ENCODE results near the gene SCGB1C1.

SCGB1C1 gene

DNA sequence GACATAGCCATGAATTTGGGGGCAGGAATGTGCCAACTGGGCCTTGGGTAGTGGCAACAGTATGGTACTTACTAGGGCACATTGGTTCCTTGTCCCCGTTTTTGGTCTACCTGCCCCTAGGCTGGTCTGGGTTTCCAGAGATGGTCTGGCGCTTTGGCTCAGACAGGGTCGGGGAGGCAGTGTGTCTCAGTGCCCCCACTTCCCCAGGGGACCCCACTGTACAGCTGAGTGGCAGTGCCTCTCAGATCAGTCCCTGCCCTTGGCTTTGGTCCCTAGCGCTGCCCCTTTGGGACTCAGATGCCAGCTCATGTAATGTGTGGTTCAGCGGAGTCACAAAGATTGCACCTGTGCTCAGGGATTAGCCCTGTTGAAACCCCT lies 17.9 kb downstream of the SCGB1C1 start:
- DNase-seq (ENCODE audit: low read depth) = no peak
- H3K4me3 ChIP-seq (ENCODE audit: low read depth, low read length) = no peak overlapping the region
- TF ChIP-seq, protein P1, sequence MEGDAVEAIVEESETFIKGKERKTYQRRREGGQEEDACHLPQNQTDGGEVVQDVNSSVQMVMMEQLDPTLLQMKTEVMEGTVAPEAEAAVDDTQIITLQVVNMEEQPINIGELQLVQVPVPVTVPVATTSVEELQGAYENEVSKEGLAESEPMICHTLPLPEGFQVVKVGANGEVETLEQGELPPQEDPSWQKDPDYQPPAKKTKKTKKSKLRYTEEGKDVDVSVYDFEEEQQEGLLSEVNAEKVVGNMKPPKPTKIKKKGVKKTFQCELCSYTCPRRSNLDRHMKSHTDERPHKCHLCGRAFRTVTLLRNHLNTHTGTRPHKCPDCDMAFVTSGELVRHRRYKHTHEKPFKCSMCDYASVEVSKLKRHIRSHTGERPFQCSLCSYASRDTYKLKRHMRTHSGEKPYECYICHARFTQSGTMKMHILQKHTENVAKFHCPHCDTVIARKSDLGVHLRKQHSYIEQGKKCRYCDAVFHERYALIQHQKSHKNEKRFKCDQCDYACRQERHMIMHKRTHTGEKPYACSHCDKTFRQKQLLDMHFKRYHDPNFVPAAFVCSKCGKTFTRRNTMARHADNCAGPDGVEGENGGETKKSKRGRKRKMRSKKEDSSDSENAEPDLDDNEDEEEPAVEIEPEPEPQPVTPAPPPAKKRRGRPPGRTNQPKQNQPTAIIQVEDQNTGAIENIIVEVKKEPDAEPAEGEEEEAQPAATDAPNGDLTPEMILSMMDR (IDR thresholded peaks at IDR 0.05; ENCODE audit: control insufficient read depth, extremely low read depth, insufficient read depth) = no peak

DNA sequence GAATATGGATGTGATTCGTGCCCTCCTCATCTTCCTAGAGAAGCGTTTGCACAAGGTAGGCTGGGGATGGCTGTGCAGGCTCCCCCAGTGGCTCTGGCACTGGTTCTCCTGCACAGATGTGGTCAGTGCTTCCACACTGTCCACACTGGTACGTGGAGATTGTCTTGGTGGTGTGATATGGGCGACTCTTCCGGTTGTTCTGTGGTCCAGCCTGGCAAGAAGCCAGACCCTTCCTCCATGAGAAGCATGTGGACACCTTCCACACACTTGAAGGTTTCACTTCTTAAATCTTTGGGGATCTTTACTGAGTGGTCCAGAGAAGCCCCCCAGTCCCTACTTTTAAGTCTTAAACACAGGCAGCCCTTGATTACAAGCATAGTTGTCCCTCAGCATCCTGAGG lies 18.4 kb downstream of the SCGB1C1 start:
- TF ChIP-seq, protein P1 (IDR thresholded peaks at IDR 0.05; ENCODE audit: control insufficient read depth, extremely low read depth, insufficient read depth) = no peak
- H3K4me3 ChIP-seq (ENCODE audit: low read depth, low read length) = no peak overlapping the region
- no peak for DNase-seq (ENCODE audit: low read depth)

DNA sequence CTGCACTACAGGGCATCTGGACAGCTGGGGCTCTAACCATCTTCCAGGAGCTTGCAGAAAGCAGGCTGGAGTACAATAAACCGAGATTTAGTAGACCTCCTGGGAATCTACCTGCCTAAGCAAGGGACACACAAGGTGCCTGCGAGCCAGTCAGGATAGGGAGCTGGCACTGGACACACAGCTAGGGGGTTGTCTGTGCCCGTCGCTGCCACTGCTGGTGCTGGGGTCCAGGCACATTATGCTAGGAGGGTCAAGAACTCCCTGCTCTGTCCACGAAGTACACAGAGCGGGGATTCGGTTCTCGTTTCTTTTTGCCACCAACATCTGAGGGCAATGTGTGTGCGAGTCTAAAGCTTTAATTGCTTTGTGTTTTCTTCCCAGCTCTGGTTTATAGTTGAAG lies 18.9 kb downstream of the SCGB1C1 start:
- TF ChIP-seq, protein P1 (IDR thresholded peaks at IDR 0.05; ENCODE audit: control insufficient read depth, extremely low read depth, insufficient read depth) = no peak
- H3K4me3 ChIP-seq (ENCODE audit: low read depth, low read length) = no peak overlapping the region
- no peak for DNase-seq (ENCODE audit: low read depth)

DNA sequence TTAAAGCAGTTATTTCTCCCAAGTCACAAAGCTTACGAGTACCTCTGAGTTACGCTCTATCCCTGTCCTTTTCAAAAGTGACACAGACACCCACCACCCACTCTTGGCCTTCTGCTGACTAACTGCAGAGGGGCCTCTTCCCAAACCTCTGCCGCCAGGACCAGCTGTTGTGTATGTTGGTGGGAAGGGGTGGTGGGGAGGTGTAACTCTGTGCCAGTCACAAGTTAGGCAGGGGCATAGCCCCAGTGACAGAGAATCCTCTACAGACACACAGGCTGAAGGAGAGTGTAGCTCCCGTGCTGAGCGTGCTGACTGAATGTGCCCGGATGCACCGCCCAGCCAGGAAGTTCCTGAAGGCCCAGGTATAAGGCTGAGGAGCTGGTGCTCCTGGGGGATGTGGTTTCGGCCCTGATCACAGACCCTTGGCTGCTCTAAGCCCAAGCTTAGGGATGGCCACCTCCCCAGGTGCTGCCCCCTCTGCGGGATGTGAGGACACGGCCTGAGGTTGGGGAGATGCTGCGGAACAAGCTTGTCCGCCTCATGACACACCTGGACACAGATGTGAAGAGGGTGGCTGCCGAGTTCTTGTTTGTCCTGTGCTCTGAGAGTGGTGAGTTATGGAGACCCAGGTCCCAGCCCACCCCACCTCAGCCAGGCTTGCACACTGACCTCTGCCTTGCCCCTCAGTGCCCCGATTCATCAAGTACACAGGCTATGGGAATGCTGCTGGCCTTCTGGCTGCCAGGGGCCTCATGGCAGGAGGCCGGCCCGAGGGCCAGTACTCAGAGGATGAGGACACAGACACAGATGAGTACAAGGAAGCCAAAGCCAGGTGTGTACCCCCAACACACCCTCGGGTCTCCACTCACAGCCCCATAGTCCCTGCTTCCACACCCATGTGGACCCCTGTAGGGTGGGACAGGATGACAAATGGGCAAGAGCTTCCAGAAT lies 19.5 kb downstream of the SCGB1C1 start:
- no peak overlapping the region for H3K4me3 ChIP-seq (ENCODE audit: low read depth, low read length)
- TF ChIP-seq, protein P1 (IDR thresholded peaks at IDR 0.05; ENCODE audit: control insufficient read depth, extremely low read depth, insufficient read depth) = no peak
- DNase-seq (ENCODE audit: low read depth) = no peak

DNA sequence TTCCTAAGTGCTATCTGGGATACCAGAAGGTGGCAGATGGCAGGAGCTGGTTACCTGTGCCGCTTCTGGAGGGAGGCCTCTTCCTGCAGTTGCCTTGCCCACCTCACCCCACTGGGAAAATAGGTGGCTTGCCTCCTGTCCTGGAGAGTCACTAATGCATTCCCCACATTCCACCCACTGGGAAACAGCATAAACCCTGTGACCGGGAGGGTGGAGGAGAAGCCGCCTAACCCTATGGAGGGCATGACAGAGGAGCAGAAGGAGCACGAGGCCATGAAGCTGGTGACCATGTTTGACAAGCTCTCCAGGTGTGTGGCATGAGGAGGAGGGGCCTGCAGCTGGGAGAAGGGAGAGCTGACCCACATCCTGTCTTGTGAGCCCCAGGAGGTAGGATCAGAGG lies 20.2 kb downstream of the SCGB1C1 start:
- no peak overlapping the region for H3K4me3 ChIP-seq (ENCODE audit: low read depth, low read length)
- no peak for DNase-seq (ENCODE audit: low read depth)
- TF ChIP-seq, protein P1 (IDR thresholded peaks at IDR 0.05; ENCODE audit: control insufficient read depth, extremely low read depth, insufficient read depth) = no peak

DNA sequence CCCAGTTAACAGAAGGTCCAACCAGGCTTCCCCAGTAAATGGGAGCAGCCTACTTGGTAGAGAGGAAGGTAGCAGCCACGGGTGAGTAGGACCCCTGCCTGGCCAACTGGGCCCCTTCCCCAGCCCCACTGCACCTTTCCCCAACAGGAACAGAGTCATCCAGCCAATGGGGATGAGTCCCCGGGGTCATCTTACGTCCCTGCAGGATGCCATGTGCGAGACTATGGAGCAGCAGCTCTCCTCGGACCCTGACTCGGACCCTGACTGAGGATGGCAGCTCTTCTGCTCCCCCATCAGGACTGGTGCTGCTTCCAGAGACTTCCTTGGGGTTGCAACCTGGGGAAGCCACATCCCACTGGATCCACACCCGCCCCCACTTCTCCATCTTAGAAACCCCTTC lies 21.2 kb downstream of the SCGB1C1 start:
- TF ChIP-seq, protein P1 (IDR thresholded peaks at IDR 0.05; ENCODE audit: control insufficient read depth, extremely low read depth, insufficient read depth) = no peak
- no peak overlapping the region for H3K4me3 ChIP-seq (ENCODE audit: low read depth, low read length)
- DNase-seq (ENCODE audit: low read depth) = no peak

Data from LNCaP clone FGC (cell line).